PC-9 (cell line): ENCODE results near the gene INAFM2.

ENCODE experiments used
- EZH2 ChIP-seq: fragments of 200-600 bp; sonication (generic); IDR thresholded peaks from 2 replicates; pipeline ENCODE4 v1.8.0; 2017; ENCODE audit warnings: antibody characterized with exemption, low read depth
- TF ChIP-seq, protein P1 (sequence below): fragments of 200-600 bp; sonication (generic); conservative IDR thresholded peaks from 2 replicates; pipeline ENCODE4 v1.6.1; 2017; ENCODE audit warnings: mixed run types, antibody characterized with exemption, mild to moderate bottlenecking, moderate library complexity

DNA sequence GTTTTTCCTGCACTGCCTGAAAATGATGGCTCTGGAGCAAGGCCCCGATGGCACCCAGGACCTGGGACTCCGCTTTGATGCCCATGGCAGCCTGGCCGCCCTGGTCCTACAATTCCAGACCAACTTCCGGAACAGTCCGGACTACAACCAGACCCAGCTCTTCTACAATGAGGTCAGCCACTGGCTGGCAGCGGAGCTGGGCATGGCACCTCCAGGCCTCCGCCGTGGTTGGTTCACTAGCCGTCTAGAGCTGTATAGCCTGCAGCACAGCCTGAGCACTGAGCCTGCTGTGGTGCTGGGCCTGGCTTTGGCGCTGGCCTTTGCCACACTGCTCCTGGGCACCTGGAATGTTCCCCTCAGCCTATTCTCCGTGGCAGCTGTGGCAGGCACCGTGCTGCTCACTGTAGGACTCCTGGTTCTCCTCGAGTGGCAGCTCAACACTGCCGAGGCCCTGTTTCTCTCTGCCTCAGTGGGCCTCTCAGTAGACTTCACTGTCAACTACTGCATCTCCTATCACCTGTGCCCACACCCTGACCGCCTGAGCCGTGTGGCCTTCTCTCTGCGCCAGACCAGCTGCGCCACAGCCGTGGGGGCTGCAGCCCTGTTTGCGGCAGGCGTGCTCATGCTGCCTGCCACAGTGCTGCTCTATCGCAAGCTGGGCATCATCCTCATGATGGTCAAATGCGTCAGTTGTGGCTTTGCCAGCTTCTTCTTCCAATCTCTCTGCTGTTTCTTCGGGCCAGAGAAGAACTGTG is 45.4 kb downstream of the INAFM2 start:
- TF ChIP-seq, protein P1, sequence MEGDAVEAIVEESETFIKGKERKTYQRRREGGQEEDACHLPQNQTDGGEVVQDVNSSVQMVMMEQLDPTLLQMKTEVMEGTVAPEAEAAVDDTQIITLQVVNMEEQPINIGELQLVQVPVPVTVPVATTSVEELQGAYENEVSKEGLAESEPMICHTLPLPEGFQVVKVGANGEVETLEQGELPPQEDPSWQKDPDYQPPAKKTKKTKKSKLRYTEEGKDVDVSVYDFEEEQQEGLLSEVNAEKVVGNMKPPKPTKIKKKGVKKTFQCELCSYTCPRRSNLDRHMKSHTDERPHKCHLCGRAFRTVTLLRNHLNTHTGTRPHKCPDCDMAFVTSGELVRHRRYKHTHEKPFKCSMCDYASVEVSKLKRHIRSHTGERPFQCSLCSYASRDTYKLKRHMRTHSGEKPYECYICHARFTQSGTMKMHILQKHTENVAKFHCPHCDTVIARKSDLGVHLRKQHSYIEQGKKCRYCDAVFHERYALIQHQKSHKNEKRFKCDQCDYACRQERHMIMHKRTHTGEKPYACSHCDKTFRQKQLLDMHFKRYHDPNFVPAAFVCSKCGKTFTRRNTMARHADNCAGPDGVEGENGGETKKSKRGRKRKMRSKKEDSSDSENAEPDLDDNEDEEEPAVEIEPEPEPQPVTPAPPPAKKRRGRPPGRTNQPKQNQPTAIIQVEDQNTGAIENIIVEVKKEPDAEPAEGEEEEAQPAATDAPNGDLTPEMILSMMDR = no peak
- no peak for TF ChIP-seq EZH2
